ENCODE results near the gene EPM2A. TPM values are rescaled to one million over a fixed set of nuclear protein-coding genes. Genes with fewer than 3 reads are reported as not detected.

Gene EPM2A
- total RNA-seq, 1 experiment from 2014 or later, result 4.8 TPM

DNA sequence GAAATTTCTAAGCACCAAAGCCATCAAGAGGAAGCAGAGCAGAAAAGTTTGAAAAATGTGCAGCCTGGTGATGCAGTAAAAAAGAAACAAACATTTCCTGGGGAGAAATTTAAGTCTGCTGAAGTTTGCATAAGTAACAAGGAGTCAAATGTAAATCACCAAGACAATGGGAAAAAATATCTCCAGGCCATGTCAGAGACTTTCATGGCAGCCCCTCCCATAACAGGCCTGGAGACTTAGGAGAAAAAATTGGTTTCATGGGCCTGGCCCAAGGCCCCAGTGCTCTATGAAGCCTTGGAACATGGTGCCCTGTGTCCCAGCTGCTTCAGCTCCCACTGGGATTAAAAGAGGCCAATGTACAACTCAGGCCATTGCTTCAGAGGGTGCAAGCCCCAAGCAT is 30.1 kb upstream of the EPM2A start:
- Mint-ChIP-seq H3K27ac (ENCODE audit: low read depth, unreplicated experiment) (no peak overlapping the region), H3K4me3 (ENCODE audit: unreplicated experiment) (no peak overlapping the region), H3K36me3 (ENCODE audit: insufficient read depth, unreplicated experiment) (no peaks in the 10 kb centered on the region), H3K9me3 (ENCODE audit: unreplicated experiment) (peaks cover 7% of the 10 kb centered on the region), H3K4me1 (ENCODE audit: insufficient read depth, unreplicated experiment) (no peaks in the 10 kb centered on the region), H3K27me3 (ENCODE audit: insufficient read depth, unreplicated experiment) (no peaks in the 10 kb centered on the region)
- TF ChIP-seq CTCF (IDR thresholded peaks at IDR 0.05; ENCODE audit: unreplicated experiment), result no peak
- ChIA-PET CTCF (no interaction called here), POLR2A (no interaction called here)
- intact Hi-C loops (cut with micrococcal nuclease), result no loop called here
- no TSS peak for BruUV-seq (replicated peaks)
- no peak for DNase-seq (ENCODE audit: unreplicated experiment)

DNA sequence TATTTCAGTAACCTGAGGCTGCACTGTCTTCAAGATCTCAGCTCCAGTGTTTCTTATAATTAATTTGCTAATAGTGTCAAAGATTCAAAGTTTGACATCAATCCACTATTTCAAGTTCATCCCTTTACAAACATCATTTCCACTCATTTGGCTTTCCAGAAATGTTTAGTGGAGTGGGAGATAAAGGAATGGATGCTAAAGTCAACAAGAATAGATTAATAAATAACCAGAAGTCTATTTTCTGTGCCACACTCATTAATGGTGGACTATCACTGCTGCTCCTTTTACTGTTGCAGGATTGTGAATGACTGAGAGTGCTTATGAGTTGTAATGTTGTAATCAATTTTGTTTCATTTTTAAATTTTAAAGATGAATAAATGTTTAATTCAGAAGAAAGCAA is 28.4 kb upstream of the EPM2A start:
- no peak overlapping the region for H3K4me3 Mint-ChIP-seq (ENCODE audit: unreplicated experiment)
- no peaks in the 10 kb centered on the region for H3K4me1 Mint-ChIP-seq (ENCODE audit: insufficient read depth, unreplicated experiment)
- DNase-seq (ENCODE audit: unreplicated experiment), result no peak
- no peaks in the 10 kb centered on the region for H3K27me3 Mint-ChIP-seq (ENCODE audit: insufficient read depth, unreplicated experiment)
- no TSS peak for BruUV-seq (replicated peaks)
- no peaks in the 10 kb centered on the region for H3K9me3 Mint-ChIP-seq (ENCODE audit: unreplicated experiment)
- no peak for TF ChIP-seq CTCF (IDR thresholded peaks at IDR 0.05; ENCODE audit: unreplicated experiment)
- ChIA-PET POLR2A (no interaction called here), CTCF (interaction anchor here (0.6 kb wide), 1 partner anchor 1283 kb away, joined by 3 read pairs; no protein-coding TSS in a partner anchor)
- intact Hi-C loops (cut with micrococcal nuclease), result no loop called here
- no peaks in the 10 kb centered on the region for H3K36me3 Mint-ChIP-seq (ENCODE audit: insufficient read depth, unreplicated experiment)
- H3K27ac Mint-ChIP-seq (ENCODE audit: low read depth, unreplicated experiment), result no peak overlapping the region

DNA sequence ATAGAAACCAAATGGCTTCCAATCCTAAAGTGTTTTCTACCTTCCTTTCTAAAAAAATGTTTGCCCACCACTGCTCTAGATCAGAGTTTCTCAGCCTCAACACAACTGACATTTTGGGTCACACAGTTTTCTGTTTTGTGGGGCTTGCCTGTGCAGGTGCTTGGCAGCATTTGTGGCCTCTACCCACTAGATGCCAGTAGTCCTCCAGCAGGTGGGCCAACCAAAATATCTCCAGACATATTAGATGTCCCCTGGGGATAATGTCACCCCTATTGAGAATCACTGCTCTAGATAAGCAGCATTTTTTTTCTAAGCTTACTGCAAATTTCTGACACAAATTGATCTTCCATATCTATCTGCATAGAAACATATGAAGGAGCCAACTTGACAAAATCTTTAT is 26.3 kb upstream of the EPM2A start:
- ChIA-PET CTCF (interaction anchor here (0.7 kb wide), 2 partner anchors 14 to 58 kb away, joined by 4 read pairs; no protein-coding TSS in a partner anchor), POLR2A (interaction anchor here (0.9 to 1.2 kb wide), 2 partner anchors 16 to 27 kb away, joined by 3 to 5 read pairs; partner anchors contain the start of gene EPM2A)
- H3K27me3 Mint-ChIP-seq (ENCODE audit: insufficient read depth, unreplicated experiment), result no peaks in the 10 kb centered on the region
- no peak for TF ChIP-seq CTCF (IDR thresholded peaks at IDR 0.05; ENCODE audit: unreplicated experiment)
- no peak overlapping the region for H3K4me3 Mint-ChIP-seq (ENCODE audit: unreplicated experiment)
- DNase-seq (ENCODE audit: unreplicated experiment), result no peak
- no peaks in the 10 kb centered on the region for H3K36me3 Mint-ChIP-seq (ENCODE audit: insufficient read depth, unreplicated experiment)
- no peaks in the 10 kb centered on the region for H3K4me1 Mint-ChIP-seq (ENCODE audit: insufficient read depth, unreplicated experiment)
- intact Hi-C loops (cut with micrococcal nuclease), result no loop called here
- no TSS peak for BruUV-seq (replicated peaks)
- H3K27ac Mint-ChIP-seq (ENCODE audit: low read depth, unreplicated experiment), result no peak overlapping the region
- H3K9me3 Mint-ChIP-seq (ENCODE audit: unreplicated experiment), result no peaks in the 10 kb centered on the region

DNA sequence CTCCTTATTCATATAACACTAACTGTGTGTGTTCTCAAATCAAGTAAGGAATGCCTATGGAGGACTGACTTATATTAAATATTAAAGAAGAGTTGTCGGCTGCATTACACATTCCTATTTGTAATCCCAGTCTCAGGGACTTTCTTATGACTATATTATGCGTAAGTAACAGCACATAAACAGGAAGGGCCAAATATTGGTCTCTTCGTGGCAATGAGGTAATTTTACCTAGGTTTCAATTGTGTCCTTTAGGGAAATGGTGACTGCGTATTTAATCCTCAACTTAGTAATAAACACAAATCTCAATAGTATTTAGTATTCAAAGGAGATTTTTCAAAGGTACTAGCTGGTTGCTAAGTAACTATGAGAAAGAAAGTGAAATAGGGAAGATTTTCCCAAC is 22.8 kb upstream of the EPM2A start:
- POLR2A ChIA-PET, result interaction anchor here (0.9 to 2.1 kb wide), 5 partner anchors 11 to 57 kb away, joined by 3 to 10 read pairs (median 4); no protein-coding TSS in a partner anchor
- CTCF ChIA-PET, result interaction anchor here (1.4 kb wide), 1 partner anchor 23 kb away, joined by 3 read pairs; the partner anchor contains the start of gene EPM2A
- Mint-ChIP-seq H3K4me1 (ENCODE audit: insufficient read depth, unreplicated experiment) (peaks cover 18% of the 10 kb centered on the region), H3K27me3 (ENCODE audit: insufficient read depth, unreplicated experiment) (no peaks in the 10 kb centered on the region), H3K27ac (ENCODE audit: low read depth, unreplicated experiment) (no peak overlapping the region), H3K36me3 (ENCODE audit: insufficient read depth, unreplicated experiment) (no peaks in the 10 kb centered on the region), H3K4me3 (ENCODE audit: unreplicated experiment) (no peak overlapping the region), H3K9me3 (ENCODE audit: unreplicated experiment) (no peaks in the 10 kb centered on the region)
- no TSS peak for BruUV-seq (replicated peaks)
- TF ChIP-seq CTCF (IDR thresholded peaks at IDR 0.05; ENCODE audit: unreplicated experiment), result no peak
- no peak for DNase-seq (ENCODE audit: unreplicated experiment)
- intact Hi-C loops (cut with micrococcal nuclease), result no loop called here

All from MCF 10A (cell line).